Neuronal stem cell (in vitro differentiated cells): ENCODE results near the gene LCMT1. TPM values are rescaled to one million over a fixed set of nuclear protein-coding genes. Genes with fewer than 3 reads are reported as not detected.
A peak's percentile ranks its signal among the peaks of the same experiment; 100 is the strongest.

Source experiments
- DNase-seq: peaks from one replicate; pipeline ENCODE4 v3.0.0-alpha.2; 2013; ENCODE audit warnings: low spot score
- H2AFZ ChIP-seq: one replicate; pipeline ENCODE4 v1.6.1; 2013; ENCODE audit warnings: mild to moderate bottlenecking, low read length, inconsistent platforms
- H2AK5ac ChIP-seq: 2 replicates; pipeline ENCODE4 v1.6.1; 2013; ENCODE audit warnings: low read depth, mild to moderate bottlenecking, inconsistent platforms, low read length, moderate library complexity, mixed read lengths
- H2BK120ac ChIP-seq: 2 replicates; pipeline ENCODE4 v1.6.1; 2013; ENCODE audit warnings: low read depth, mild to moderate bottlenecking, inconsistent platforms, low read length, moderate library complexity, mixed read lengths
- H2BK12ac ChIP-seq: one replicate; pipeline ENCODE4 v1.6.1; 2013; ENCODE audit warnings: low read length, inconsistent platforms
- H2BK15ac ChIP-seq: 2 replicates; pipeline ENCODE4 v1.6.1; 2013; ENCODE audit warnings: mild to moderate bottlenecking, low read length, inconsistent platforms, mixed read lengths
- H2BK5ac ChIP-seq: one replicate; pipeline ENCODE4 v1.6.1; 2013; ENCODE audit warnings: inconsistent platforms, mild to moderate bottlenecking, low read length, moderate library complexity
- H3K14ac ChIP-seq: one replicate; pipeline ENCODE4 v1.6.1; 2013; ENCODE audit warnings: low read length, inconsistent platforms
- H3K18ac ChIP-seq: 2 replicates; pipeline ENCODE4 v1.6.1; 2013; ENCODE audit warnings: low read length, inconsistent platforms
- H3K23ac ChIP-seq: 2 replicates; pipeline ENCODE4 v1.6.1; 2013; ENCODE audit warnings: low read depth, mild to moderate bottlenecking, mixed read lengths, low read length, inconsistent platforms; ENCODE audit not compliant: poor library complexity
- H3K27ac ChIP-seq: replicated peaks from 3 replicates; pipeline ENCODE4 v1.5.1; 2013; ENCODE audit warnings: low read length, inconsistent platforms
- H3K27me3 ChIP-seq, 3 experiments: 2 replicates each; pipeline ENCODE4 v1.6.1; 2013; ENCODE audit warnings: low read length in 3 of 3, mild to moderate bottlenecking in 2 of 3, inconsistent platforms in 1 of 3, low read depth in 1 of 3, mixed read lengths in 1 of 3, moderate library complexity in 1 of 3; ENCODE audit not compliant: control insufficient read depth in 3 of 3, insufficient read depth in 3 of 3
- H3K36me3 ChIP-seq, 2 donors: replicated peaks in 1 of 2; 2 replicates each; pipeline ENCODE4 v1.6.1; 2013; ENCODE audit warnings: low read length in 2 of 2; ENCODE audit not compliant: control insufficient read depth in 2 of 2, insufficient read depth in 2 of 2
- H3K4ac ChIP-seq: 2 replicates; pipeline ENCODE4 v1.6.1; 2013; ENCODE audit warnings: inconsistent platforms, mild to moderate bottlenecking, low read length, moderate library complexity
- H3K4me1 ChIP-seq, 2 donors: 1 replicate in 1 of 2; 2 replicates in 1 of 2; pipeline ENCODE4 v1.6.1; 2013; ENCODE audit warnings: low read length in 2 of 2, low read depth in 1 of 2; ENCODE audit not compliant: control insufficient read depth in 2 of 2, insufficient read depth in 1 of 2
- H3K4me2 ChIP-seq: one replicate; pipeline ENCODE4 v1.6.1; 2013; ENCODE audit warnings: mild to moderate bottlenecking, low read length, inconsistent platforms; ENCODE audit not compliant: insufficient read depth, poor library complexity, severe bottlenecking
- H3K4me3 ChIP-seq, 2 donors: 2 replicates each; pipeline ENCODE4 v1.5.1; 2013; ENCODE audit warnings: low read length in 2 of 2, mild to moderate bottlenecking in 2 of 2, inconsistent platforms in 1 of 2, moderate library complexity in 1 of 2
- H3K79me1 ChIP-seq: one replicate; pipeline ENCODE4 v1.6.1; 2013; ENCODE audit warnings: low read depth, mild to moderate bottlenecking, inconsistent platforms, low read length, moderate library complexity
- H3K9ac ChIP-seq: one replicate; pipeline ENCODE4 v1.6.1; 2013; ENCODE audit warnings: mild to moderate bottlenecking, low read depth, low read length, inconsistent platforms; ENCODE audit not compliant: poor library complexity
- H3K9me3 ChIP-seq, 2 donors: replicated peaks in 1 of 2; 2 replicates each; pipeline versions ENCODE3 to v1.6.1; 2013; ENCODE audit warnings: low read length in 2 of 2, mild to moderate bottlenecking in 2 of 2, inconsistent platforms in 1 of 2, low read depth in 1 of 2, mixed read lengths in 1 of 2, moderate library complexity in 1 of 2; ENCODE audit not compliant: control insufficient read depth in 2 of 2, insufficient read depth in 1 of 2
- H4K8ac ChIP-seq: one replicate; pipeline ENCODE4 v1.6.1; 2013; ENCODE audit warnings: low read depth, mild to moderate bottlenecking, inconsistent platforms, low read length, moderate library complexity
- H4K91ac ChIP-seq: one replicate; pipeline ENCODE4 v1.6.1; 2013; ENCODE audit warnings: low read length, low read depth, mild to moderate bottlenecking, inconsistent platforms; ENCODE audit not compliant: poor library complexity
- WGBS, 2 donors: extraction: QIAGEN DNeasy Blood & Tissue Kit; methylation state at CpG; one replicate each; pipeline ENCODE4 v1.1.7; 2013; ENCODE audit warnings: missing lambda C conversion rate in 2 of 2, mixed read lengths in 1 of 2; ENCODE audit not compliant: insufficient read length in 2 of 2, insufficient replicate concordance in 1 of 2; ENCODE audit errors: extremely low coverage in 2 of 2; 5-methylcytosine and 5-hydroxymethylcytosine counted together
- small RNA-seq: library from polyadenylated mRNA; stranded (forward); fragments of <200 nt; extraction: miRNeasy Mini kit (QIAGEN cat#:217004); gene quantifications from one replicate; pipeline ENCODE3, GENCODE V24; 2013; ENCODE audit not compliant: insufficient read depth

Gene LCMT1

DNA sequence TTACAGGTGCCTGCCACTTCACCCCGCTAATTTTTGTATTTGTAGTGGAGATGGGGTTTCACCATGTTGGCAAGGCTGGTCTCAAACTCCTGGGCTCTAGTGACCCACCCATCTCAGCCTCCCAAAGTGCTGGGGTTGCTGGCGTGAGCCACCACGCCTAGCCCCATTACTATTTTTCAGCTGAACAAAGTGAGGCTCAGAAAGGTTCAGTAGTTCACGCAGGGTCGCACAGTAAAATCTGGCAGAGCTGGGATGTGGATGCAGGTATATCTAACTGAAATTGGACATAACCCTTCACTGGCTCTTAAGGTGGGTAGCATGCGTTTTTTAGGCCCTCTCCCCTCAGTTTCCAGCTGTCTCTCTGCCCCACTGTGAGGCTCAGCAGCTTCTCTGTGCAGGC, 112.4 kb downstream of the LCMT1 start:
- no peak overlapping the region for H3K4me3 ChIP-seq
- H3K79me1 ChIP-seq = no peaks in the 10 kb centered on the region
- no peak overlapping the region for H2AK5ac ChIP-seq
- no peak overlapping the region for H4K91ac ChIP-seq
- no peak overlapping the region for H3K14ac ChIP-seq
- H3K4ac ChIP-seq = no peak overlapping the region
- H3K23ac ChIP-seq = peak overlapping the region; percentile 2
- DNase-seq = no peak
- no peaks in the 10 kb centered on the region for H3K9me3 ChIP-seq
- H3K4me2 ChIP-seq = no peak overlapping the region
- H2BK120ac ChIP-seq = no peak overlapping the region
- no peak overlapping the region for H3K27ac ChIP-seq
- H2BK12ac ChIP-seq = no peak overlapping the region
- no peak overlapping the region for H3K18ac ChIP-seq
- H2BK5ac ChIP-seq = no peak overlapping the region
- no peaks in the 10 kb centered on the region for H3K36me3 ChIP-seq
- no peaks in the 10 kb centered on the region for H3K4me1 ChIP-seq
- no peaks in the 10 kb centered on the region for H3K27me3 ChIP-seq
- no CpG with 5 or more reads among the region's 6 CpGs for WGBS, 2 donors
- H4K8ac ChIP-seq = no peak overlapping the region
- H2BK15ac ChIP-seq = no peak overlapping the region
- H3K9ac ChIP-seq = no peak overlapping the region
- no peak overlapping the region for H2AFZ ChIP-seq

DNA sequence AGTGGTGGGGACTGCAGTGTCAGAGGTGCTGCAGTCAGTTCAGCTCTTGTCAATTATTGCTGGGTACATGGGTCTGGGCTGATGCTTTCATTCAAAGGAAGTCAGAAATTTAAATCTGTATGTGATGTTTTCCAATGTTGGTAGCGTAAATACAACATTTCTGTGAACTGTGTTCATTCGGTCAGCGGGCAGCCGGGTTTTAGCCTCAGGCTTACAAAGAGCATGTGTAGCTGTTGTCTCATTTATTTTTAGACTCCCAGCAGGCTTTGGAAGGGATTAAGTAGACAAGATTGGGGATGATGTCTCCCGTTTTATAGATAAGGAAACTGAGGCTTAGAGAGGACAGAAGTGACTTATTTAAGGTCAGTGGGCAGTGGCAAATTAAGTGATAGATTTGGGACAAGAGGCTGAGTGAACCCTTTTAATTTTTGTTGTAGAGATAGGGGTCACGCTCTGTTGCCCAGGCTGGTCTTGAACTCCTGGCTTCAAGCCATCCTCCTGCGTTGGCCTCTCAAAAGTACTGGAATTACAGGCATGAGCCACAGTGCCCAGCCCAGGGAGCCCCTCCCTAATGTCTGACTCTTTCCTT, 113.3 kb downstream of the LCMT1 start:
- no peak overlapping the region for H3K23ac ChIP-seq
- no peaks in the 10 kb centered on the region for H3K27me3 ChIP-seq
- no peak overlapping the region for H2AFZ ChIP-seq
- no peak overlapping the region for H3K4ac ChIP-seq
- no peak overlapping the region for H3K4me2 ChIP-seq
- no peaks in the 10 kb centered on the region for H3K36me3 ChIP-seq
- H3K9me3 ChIP-seq = no peaks in the 10 kb centered on the region
- H2BK12ac ChIP-seq = no peak overlapping the region
- no peaks in the 10 kb centered on the region for H3K79me1 ChIP-seq
- no peak overlapping the region for H3K9ac ChIP-seq
- DNase-seq = no peak
- no peaks in the 10 kb centered on the region for H3K4me1 ChIP-seq
- no peak overlapping the region for H4K91ac ChIP-seq
- H2BK15ac ChIP-seq = no peak overlapping the region
- no peak overlapping the region for H3K18ac ChIP-seq
- H2AK5ac ChIP-seq = no peak overlapping the region
- no peak overlapping the region for H2BK120ac ChIP-seq
- WGBS, 2 donors = no CpG with 5 or more reads among the region's 7 CpGs
- H3K4me3 ChIP-seq = no peak overlapping the region
- no peak overlapping the region for H3K27ac ChIP-seq
- no peak overlapping the region for H4K8ac ChIP-seq
- H3K14ac ChIP-seq = no peak overlapping the region
- no peak overlapping the region for H2BK5ac ChIP-seq

Small RNAs within 50 kb of the gene (small RNA-seq; reads per million reads assigned to genes)
- not detected for gene RN7SL557P
